Mucosa of gallbladder (tissue), 1 donor: Measurements from ENCODE around the gene KLF4. TPM values are rescaled to one million over a fixed set of nuclear protein-coding genes. Genes with fewer than 3 reads are reported as not detected.

Experiments
- DNase-seq: peaks from one replicate; pipeline ENCODE4 v3.0.0-alpha.2; 2020; ENCODE audit warnings: low spot score
- total RNA-seq: library from RNA; stranded (reverse); gene quantifications from one replicate; pipeline ENCODE4 v1.2.1, GENCODE V29; 2021
- donor health status: DM: no; HTN: no; CAD: no.

Gene KLF4
- total RNA-seq, 1 donor from 2014 or later, result 21.8 TPM

DNA sequence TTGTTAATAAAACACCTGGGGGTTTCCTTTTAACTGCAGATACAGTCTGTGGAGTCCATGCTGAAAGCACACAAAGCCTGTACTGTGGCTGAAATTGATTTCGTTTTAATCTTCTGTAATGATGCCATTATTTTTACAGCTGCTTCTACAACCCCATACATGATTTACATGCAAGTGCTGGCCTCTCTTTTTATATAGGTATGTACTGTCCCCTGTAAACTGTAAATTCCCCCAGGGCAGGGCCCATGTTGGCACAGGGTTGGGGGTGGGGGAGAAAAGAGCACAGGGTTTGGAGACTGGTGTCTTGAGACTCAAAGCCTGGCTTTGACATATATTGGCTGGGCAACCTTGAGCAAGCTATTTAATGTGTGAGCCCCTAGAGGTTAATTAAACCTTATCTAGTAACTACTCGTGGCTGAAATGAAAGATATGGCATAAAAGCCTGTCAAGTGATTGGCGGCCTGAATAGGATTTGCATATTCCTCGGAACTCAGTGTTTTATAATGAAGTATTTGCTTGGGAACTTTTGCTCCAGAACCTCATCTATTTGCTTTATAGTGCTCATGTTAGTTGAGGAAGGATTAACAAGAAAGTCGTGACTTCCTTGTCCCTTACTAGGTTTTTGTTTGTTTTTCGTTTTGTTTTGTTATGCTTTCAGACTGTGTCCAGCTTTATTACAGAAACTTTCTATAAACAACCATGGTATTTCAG, 34.0 kb downstream of the KLF4 start:
- no peak for DNase-seq

DNA sequence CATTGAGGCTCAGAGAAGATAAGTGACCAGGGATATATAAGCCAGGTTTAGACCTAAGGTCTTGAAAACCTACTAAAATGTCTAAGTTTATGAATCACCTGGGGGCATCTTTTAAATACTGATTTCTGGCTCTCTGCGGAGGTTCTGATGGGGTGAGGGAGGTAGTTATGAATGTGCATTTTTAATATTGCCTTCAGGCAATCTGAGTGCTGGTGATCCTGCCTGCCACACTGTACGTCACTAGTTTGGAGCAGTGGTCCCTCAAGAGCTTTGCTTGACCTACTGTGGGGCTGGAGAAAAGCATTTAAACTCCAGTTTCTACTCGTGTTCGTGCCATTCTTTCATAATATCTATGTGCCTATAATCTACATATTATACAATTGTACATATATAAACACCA, 36.1 kb downstream of the KLF4 start:
- no peak for DNase-seq

DNA sequence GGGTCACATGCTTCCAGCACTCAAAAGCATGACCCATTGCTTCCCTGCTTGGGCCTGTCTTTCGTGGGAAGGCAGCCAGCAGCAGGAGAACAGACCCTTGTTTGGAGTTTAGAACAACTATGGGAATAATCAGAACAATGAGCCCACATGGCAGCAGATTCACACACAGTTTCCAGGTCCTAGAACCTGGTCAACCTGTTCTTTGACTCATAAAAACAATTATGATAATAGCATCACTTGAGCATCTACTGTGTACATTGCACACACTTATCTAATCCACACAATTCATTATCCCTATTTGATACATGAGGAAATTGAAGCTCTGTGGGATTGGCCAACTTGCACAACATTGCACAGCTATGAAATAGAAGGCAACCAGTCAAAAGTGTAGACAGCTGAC, 41.7 kb downstream of the KLF4 start:
- DNase-seq, result no peak

- DNase-seq, result no peak
These were observed 42.5 kb downstream of the KLF4 start for GRCh38 chr9:107447081-107447480.

DNA sequence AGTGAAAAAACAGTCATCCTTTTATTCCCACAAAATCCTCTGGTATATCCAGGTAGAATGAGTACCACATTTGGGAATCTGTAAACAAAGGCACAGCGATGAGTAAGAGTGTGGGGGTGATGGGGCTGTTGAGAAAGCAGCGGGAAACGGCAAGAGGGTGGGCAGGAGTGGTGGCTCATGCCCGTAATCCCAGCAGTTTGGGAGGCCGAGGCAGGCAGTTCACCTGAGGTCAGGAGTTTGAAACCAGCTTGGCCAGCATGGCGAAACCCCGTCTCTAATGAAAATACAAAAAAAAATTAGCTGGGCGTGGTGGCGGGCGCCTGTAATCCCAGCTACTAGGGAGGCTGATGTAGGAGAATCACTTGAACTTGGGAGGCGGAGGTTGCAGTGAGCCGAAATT, 43.1 kb downstream of the KLF4 start:
- no peak for DNase-seq

DNA sequence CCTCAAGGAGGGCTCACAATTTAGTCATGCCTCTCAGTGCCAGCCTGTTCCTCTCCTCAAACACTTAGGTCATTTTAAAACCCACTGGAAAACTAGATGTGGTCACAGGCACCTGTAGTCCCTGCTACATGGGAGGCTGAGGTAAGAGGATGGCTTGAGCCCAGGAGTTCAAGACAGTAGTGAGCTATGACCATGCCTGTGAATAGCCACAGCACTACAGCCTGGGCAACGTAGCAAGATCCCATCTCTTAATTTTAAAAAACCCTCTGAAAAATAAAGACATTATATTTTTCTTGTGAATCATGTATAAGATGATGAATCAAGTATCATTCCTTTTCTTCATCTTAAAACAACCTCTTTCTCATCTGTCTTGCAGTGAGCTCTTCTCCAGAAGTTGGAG, 45.8 kb downstream of the KLF4 start:
- DNase-seq, result no peak

DNA sequence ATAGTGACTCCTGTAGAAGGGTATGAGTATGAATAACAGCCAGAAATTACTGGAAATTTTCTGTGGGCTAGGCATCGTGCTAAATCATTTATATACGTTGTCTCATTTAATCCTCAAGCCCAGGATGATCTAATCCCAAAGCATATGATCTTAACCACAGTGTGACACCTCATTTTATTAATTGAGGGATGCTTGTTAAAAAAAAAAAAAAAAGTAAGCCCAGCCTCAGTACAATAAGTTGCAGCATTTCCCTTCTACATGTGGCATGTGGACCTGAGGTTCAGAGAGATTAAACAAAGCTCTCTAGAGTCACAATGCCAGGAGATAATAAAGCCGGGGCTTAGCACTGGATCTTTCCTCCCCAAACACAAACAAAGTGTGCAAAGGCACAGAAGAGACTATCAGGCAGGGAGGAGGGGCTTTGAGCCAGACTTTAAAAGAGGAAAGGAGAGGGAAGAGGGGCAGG, 49.5 kb downstream of the KLF4 start:
- DNase-seq, result no peak

DNA sequence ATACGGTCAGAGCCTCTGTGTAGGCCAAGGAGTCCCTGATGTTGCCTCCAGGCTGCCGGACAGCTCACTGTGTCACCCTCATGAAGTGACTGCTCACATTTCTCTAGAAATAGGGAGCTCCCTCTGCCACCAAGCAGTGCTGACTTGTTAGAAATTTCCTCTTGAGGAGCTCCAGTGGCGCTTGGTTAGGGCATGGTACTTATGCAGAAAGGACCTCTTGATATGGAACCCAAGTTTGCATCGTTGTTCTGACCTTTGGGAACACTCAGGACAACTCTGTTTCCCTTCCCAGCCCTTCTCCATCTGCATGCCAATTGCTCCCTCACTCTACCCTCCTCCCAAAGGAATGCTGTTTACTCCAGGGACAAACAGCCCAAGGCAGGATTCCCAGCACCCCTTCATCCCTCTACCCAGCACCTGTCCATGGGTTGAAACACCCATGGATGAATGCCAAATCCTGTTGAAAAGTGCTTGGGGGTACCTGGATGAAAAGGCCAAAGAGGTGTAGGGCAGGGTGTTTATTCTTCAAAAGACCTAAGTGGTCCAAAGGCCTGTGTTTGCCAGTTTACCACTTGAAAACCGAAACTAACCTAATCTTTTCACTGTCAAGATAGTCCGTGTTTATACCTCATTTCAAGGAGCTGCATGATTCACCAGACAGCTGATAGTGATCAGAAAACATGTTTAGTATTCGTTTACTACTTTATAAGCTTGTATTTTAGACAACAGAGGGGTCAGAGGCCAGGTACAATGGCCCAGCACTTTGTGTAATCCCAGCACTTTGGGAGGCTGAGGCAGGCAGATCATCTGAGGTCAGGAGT, 51.1 kb downstream of the KLF4 start:
- no peak for DNase-seq

DNA sequence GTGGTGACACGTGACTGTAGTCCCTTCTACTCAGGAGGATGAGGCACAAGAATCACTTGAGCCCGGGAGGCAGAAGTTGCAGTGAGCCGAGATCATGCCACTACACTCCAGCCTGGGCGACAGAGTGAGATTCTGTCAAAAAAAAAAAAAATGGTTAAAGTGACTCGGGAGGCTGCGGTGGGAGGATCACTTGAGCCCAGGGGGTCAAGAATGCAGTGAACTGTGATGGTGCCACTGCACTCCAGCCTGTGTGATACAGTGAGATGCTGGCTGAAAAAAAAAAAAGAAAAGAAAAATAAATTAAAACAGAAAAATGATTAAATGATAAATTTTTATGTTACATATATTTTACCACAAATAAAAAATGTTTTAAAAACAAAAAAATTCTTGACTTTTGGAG, 51.9 kb downstream of the KLF4 start:
- no peak for DNase-seq

DNA sequence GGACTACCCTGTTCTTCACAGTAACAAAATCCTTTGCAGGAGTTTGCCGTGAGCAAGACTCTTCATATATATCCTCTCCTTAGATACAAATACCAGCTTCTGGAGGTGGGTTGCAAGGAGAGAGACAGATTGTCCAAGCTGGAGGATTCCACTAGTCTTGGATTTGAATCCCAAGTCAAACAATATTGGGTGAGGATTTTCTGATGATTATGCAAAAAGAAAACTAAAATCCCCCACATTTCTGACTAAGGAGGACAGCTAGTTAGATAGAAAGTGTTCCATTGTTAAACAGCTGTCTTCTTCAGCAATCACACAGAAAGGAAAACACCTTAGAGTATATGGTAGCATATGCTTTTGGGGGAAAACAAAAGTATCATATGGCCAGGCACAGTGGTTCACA, 54.2 kb downstream of the KLF4 start:
- DNase-seq, result no peak

Other genes with a start within 250 kb of the KLF4 start
- gene RAD23B, start 206.5 kb downstream of the KLF4 start, total RNA-seq, result 115 TPM